HepG2 (cell line): ENCODE data around the gene COPS8. TPM values are rescaled to one million over a fixed set of nuclear protein-coding genes. Genes with fewer than 3 reads are reported as not detected.

Source experiments
- ATAC-seq: fragments of 200-7000 bp; cut with Tn5 transposase; 3 replicates; pipeline ENCODE4 v1.9.1; 2020; ENCODE audit warnings: mild to moderate bottlenecking, moderate library complexity
- BruUV-seq: library from RNA; stranded (reverse); fragments of 400-500 nt; replicated peaks from 2 replicates; lab custom pipeline; 2021; lab: Mats Ljungman, UMichigan
- CTCF ChIA-PET: fragments of 300-600 bp; formaldehyde crosslinking; extraction: SDS; loops from one replicate; lab custom pipeline; 2021; ENCODE audit warnings: low total read pairs, inconsistent platforms, low intra/inter-chr PET ratio; lab: Yijun Ruan, JAX
- POLR2A ChIA-PET: fragments of 350-600 bp; sonication (Branson Sonifier 250); formaldehyde crosslinking; loops from one replicate; lab custom pipeline; 2020; ENCODE audit warnings: antibody characterized with exemption, inconsistent platforms; lab: Yijun Ruan, JAX
- DNase-seq: peaks from one replicate; pipeline ENCODE4 v3.0.0-alpha.2; 2015; ENCODE audit warnings: low spot score
- FAIRE-seq: peaks from 3 replicates; lab custom pipeline; 2011; peaks lifted over from hg19 to GRCh38; lab: Jason Lieb, UNC
- H2AFZ ChIP-seq: one replicate; pipeline ENCODE4 v1.6.1; 2011; ENCODE audit warnings: low read length, inconsistent platforms
- H3K27ac ChIP-seq: fragments of 300-600 bp; 3 replicates; pipeline ENCODE4 v1.8.0; 2011; ENCODE audit warnings: mixed run types, mild to moderate bottlenecking, mixed read lengths, low read length, inconsistent platforms; ENCODE audit not compliant: insufficient read depth; ENCODE audit errors: extremely low read length
- H3K27me3 ChIP-seq, 2 experiments: fragments of 200-600 bp in 1 of 2; 2 replicates in 1 of 2; 3 replicates in 1 of 2; pipeline versions ENCODE4 v1.6.0 to v1.8.0; 2011; ENCODE audit warnings: low read length in 2 of 2, mild to moderate bottlenecking in 2 of 2, moderate library complexity in 2 of 2, inconsistent platforms in 1 of 2; ENCODE audit not compliant: insufficient read depth in 2 of 2, control insufficient read depth in 1 of 2
- H3K36me3 ChIP-seq, 2 experiments: fragments of 200-600 bp in 1 of 2; replicated peaks in 1 of 2; 2 replicates in 1 of 2; 3 replicates in 1 of 2; pipeline versions ENCODE4 v1.5.1 to v1.8.0; 2011; ENCODE audit warnings: low read length in 2 of 2, inconsistent platforms in 1 of 2; ENCODE audit not compliant: insufficient read depth in 2 of 2, control insufficient read depth in 1 of 2
- H3K4me1 ChIP-seq: 2 replicates; pipeline ENCODE4 v1.5.1; 2012; ENCODE audit warnings: low read length, inconsistent platforms; ENCODE audit not compliant: insufficient read depth
- H3K4me2 ChIP-seq: 2 replicates; pipeline ENCODE4 v1.6.0; 2011; ENCODE audit warnings: low read depth, low read length, inconsistent platforms
- H3K4me3 ChIP-seq, 3 experiments: fragments of 200-600 bp in 1 of 3; sonication (generic), shearing (Covaris generic) in 1 of 3; replicated peaks in 1 of 3; 2 replicates each; pipeline ENCODE4 v1.5.1; 2011 to 2016; ENCODE audit warnings: low read length in 3 of 3, inconsistent platforms in 2 of 3, low read depth in 2 of 3, mild to moderate bottlenecking in 2 of 3, control low read depth in 1 of 3, mixed read lengths in 1 of 3; ENCODE audit not compliant: insufficient read depth in 1 of 3
- H3K79me2 ChIP-seq: one replicate; pipeline ENCODE4 v1.6.1; 2011; ENCODE audit warnings: low read length, inconsistent platforms; ENCODE audit not compliant: insufficient read depth
- H3K9ac ChIP-seq: 2 replicates; pipeline ENCODE4 v1.6.0; 2011; ENCODE audit warnings: mild to moderate bottlenecking, low read depth, low read length, inconsistent platforms; ENCODE audit not compliant: insufficient read depth
- H3K9me3 ChIP-seq: 2 replicates; pipeline ENCODE4 v1.5.1; 2012; ENCODE audit warnings: mild to moderate bottlenecking, low read length
- H4K20me1 ChIP-seq: 2 replicates; pipeline ENCODE4 v1.6.0; 2011; ENCODE audit warnings: inconsistent platforms, mild to moderate bottlenecking, low read length, moderate library complexity; ENCODE audit not compliant: insufficient read depth
- MIER2 ChIP-seq: IDR thresholded peaks from 2 replicates; pipeline ENCODE4 v1.6.1; 2016; ENCODE audit warnings: missing biosample characterization, missing genetic modification reagents
- MLLT10 ChIP-seq: sonication (generic); formaldehyde crosslinking; IDR thresholded peaks from 2 replicates; pipeline ENCODE4 v1.4.0; 2020; ENCODE audit warnings: missing genetic modification reagents
- MXI1 ChIP-seq: IDR thresholded peaks from 3 replicates; pipeline ENCODE4 v1.6.1; 2012; ENCODE audit warnings: low read depth, low read length, inconsistent platforms, borderline replicate concordance
- PAF1 ChIP-seq: IDR thresholded peaks from 2 replicates; pipeline ENCODE4 v1.6.1; 2016; ENCODE audit warnings: missing genetic modification reagents, missing compliant biosample characterization
- PCBP2 ChIP-seq: fragments of 200-400 bp; formaldehyde crosslinking; optimal IDR thresholded peaks from 2 replicates; pipeline ENCODE3; 2018; ENCODE audit warnings: low read length, low read depth; ENCODE audit not compliant: poor library complexity, severe bottlenecking
- PHB2 ChIP-seq: fragments of 450-650 bp; IDR thresholded peaks from 2 replicates; pipeline ENCODE4 v1.6.1; 2018; ENCODE audit not compliant: partially characterized antibody
- RBFOX2 ChIP-seq: fragments of 200-400 bp; formaldehyde crosslinking; IDR thresholded peaks from 2 replicates; pipeline ENCODE4 v1.6.1; 2017; ENCODE audit warnings: low read depth, mild to moderate bottlenecking, low read length
- SPEN ChIP-seq: sonication (generic); formaldehyde crosslinking; IDR thresholded peaks from 2 replicates; pipeline ENCODE4 v1.5.1; 2020; ENCODE audit warnings: low read depth, mild to moderate bottlenecking, missing genetic modification reagents
- TEAD2 ChIP-seq: sonication (generic); formaldehyde crosslinking; IDR thresholded peaks from 2 replicates; pipeline ENCODE4 v1.9.0; 2021; ENCODE audit warnings: missing genetic modification reagents
- ZFP36L2 ChIP-seq: sonication (generic); formaldehyde crosslinking; IDR thresholded peaks from 2 replicates; pipeline ENCODE4 v1.4.0; 2020; ENCODE audit warnings: missing genetic modification reagents
- ZNF234 ChIP-seq: sonication (generic); formaldehyde crosslinking; conservative IDR thresholded peaks from 2 replicates; pipeline ENCODE4 v1.5.1; 2020; ENCODE audit warnings: mild to moderate bottlenecking, missing genetic modification reagents
- ZNF768 ChIP-seq: sonication (generic); formaldehyde crosslinking; IDR thresholded peaks from 2 replicates; pipeline ENCODE4 v1.4.0; 2020; ENCODE audit warnings: missing genetic modification reagents
- ZSCAN22 ChIP-seq: sonication (generic); formaldehyde crosslinking; IDR thresholded peaks from 2 replicates; pipeline ENCODE4 v1.4.0; 2020; ENCODE audit warnings: mild to moderate bottlenecking, missing genetic modification reagents
- WGBS: methylation state at CpG from one replicate; pipeline ENCODE4 v1.1.6; 2017; ENCODE audit warnings: low lambda C conversion rate; 5-methylcytosine and 5-hydroxymethylcytosine counted together
- in situ Hi-C: cut with HindIII; loops from 2 replicates; pipeline ENCODE4 v1.10.0; 2017; ENCODE audit warnings: low pct_unique_long_range_greater_than_20kb; ENCODE audit not compliant: extremely low pct_ligation_motif_present
- intact Hi-C: fragments of 100-400 bp; cut with micrococcal nuclease; formaldehyde crosslinking; loops from one replicate; pipeline ENCODE4 v1.10.0; 2022; ENCODE audit not compliant: unreplicated experiment
- polyA plus RNA-seq, 8 experiments: library from polyadenylated mRNA; depleted of rRNA in 3 of 8; stranded (reverse) in 7 of 8; unstranded in 1 of 8; fragments of >200 nt; fragmentation: Illumina TruSeq in 4 of 8; extraction: Trizol in 4 of 8; gene quantifications; 2 replicates each; pipeline versions ENCODE4 v1.2.1 to v1.2.3, GENCODE V29; 2011 to 2016; ENCODE audit warnings: low read depth in 4 of 8, missing spikeins in 1 of 8, mixed read lengths in 1 of 8; ENCODE audit not compliant: insufficient read depth in 1 of 8
- total RNA-seq, 5 experiments: library from RNA; depleted of rRNA; stranded (reverse); fragments of >200 nt; fragmentation: Illumina TruSeq; extraction: Trizol; gene quantifications; 2 replicates each; pipeline ENCODE4 v1.2.3, GENCODE V29; 2016; ENCODE audit warnings: low read depth in 1 of 5
- TF ChIP-seq, protein P1 (sequence below): sonication (generic); formaldehyde crosslinking; IDR thresholded peaks from 2 replicates; pipeline ENCODE4 v1.4.0; 2020; ENCODE audit warnings: missing genetic modification reagents, borderline replicate concordance
- TF ChIP-seq, protein P2 (sequence below): sonication (generic); formaldehyde crosslinking; IDR thresholded peaks from 2 replicates; pipeline ENCODE4 v1.8.0; 2022; ENCODE audit warnings: missing genetic modification reagents, mild to moderate bottlenecking, moderate library complexity, borderline replicate concordance
- TF ChIP-seq, protein P3 (sequence below): sonication (generic); formaldehyde crosslinking; IDR thresholded peaks from 2 replicates; pipeline ENCODE4 v1.4.0; 2020; ENCODE audit warnings: missing genetic modification reagents, borderline replicate concordance

The COPS8 gene
- total and polyA plus RNA-seq, 2 of the 13 experiments (the other 11 are each of a cell fraction or from before 2014, with no cell fraction given) = 86.3 to 96.6 TPM

DNA sequence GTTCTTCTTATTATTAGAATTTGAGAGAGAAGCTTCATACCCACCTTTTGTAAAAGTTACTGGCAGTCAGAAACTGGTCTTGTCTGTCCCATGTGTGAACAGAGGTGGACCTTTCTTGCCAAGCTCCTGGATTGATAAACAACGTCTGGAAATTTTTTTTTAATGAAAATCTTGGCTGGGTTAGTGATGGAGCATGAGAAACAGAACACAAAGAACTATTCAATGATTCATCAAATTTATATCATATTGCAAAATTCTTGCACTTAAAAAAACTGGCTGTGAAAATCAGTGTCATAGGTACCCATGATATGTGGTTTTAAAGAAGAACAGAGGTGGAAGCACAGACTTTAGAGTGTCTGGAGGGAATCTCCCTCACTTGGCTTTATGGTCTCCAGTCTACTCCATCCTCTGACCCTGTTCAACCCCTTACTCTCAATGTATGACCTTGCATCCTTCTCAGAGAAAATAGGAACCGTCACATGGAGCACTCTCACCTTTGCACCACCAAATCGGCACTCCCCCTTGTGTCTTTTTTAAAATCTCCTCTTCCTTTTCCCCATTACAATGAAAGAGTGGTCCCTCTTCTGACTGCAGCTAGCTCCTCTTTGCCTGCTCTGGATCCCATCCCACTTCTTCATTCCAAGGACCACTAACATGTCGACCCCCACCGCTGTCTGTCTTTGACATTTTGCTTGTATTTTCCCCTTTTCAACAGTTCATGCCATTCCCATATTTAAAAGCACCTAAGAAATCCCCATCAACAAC is 58.2 kb downstream of the COPS8 start:
- FAIRE-seq = no peak
- CTCF ChIA-PET = no interaction called here
- intact Hi-C loops = no loop called here
- TF ChIP-seq TEAD2 (CRISPR knock-in tag) (no peak), PAF1 (CRISPR knock-in tag) (no peak), PHB2 (no peak), MLLT10 (no peak), MIER2 (CRISPR knock-in tag) (no peak), PCBP2 (no peak), ZFP36L2 (CRISPR knock-in tag) (no peak), RBFOX2 (no peak), ZSCAN22 (no peak), SPEN (no peak), MXI1 (no peak), ZNF768 (CRISPR knock-in tag) (no peak), ZNF234 (CRISPR knock-in tag) (no peak)
- TF ChIP-seq, protein P1, sequence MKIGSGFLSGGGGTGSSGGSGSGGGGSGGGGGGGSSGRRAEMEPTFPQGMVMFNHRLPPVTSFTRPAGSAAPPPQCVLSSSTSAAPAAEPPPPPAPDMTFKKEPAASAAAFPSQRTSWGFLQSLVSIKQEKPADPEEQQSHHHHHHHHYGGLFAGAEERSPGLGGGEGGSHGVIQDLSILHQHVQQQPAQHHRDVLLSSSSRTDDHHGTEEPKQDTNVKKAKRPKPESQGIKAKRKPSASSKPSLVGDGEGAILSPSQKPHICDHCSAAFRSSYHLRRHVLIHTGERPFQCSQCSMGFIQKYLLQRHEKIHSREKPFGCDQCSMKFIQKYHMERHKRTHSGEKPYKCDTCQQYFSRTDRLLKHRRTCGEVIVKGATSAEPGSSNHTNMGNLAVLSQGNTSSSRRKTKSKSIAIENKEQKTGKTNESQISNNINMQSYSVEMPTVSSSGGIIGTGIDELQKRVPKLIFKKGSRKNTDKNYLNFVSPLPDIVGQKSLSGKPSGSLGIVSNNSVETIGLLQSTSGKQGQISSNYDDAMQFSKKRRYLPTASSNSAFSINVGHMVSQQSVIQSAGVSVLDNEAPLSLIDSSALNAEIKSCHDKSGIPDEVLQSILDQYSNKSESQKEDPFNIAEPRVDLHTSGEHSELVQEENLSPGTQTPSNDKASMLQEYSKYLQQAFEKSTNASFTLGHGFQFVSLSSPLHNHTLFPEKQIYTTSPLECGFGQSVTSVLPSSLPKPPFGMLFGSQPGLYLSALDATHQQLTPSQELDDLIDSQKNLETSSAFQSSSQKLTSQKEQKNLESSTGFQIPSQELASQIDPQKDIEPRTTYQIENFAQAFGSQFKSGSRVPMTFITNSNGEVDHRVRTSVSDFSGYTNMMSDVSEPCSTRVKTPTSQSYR (CRISPR knock-in tag) = no peak
- TF ChIP-seq, protein P2, sequence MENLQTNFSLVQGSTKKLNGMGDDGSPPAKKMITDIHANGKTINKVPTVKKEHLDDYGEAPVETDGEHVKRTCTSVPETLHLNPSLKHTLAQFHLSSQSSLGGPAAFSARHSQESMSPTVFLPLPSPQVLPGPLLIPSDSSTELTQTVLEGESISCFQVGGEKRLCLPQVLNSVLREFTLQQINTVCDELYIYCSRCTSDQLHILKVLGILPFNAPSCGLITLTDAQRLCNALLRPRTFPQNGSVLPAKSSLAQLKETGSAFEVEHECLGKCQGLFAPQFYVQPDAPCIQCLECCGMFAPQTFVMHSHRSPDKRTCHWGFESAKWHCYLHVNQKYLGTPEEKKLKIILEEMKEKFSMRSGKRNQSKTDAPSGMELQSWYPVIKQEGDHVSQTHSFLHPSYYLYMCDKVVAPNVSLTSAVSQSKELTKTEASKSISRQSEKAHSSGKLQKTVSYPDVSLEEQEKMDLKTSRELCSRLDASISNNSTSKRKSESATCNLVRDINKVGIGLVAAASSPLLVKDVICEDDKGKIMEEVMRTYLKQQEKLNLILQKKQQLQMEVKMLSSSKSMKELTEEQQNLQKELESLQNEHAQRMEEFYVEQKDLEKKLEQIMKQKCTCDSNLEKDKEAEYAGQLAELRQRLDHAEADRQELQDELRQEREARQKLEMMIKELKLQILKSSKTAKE = no peak
- TF ChIP-seq, protein P3, sequence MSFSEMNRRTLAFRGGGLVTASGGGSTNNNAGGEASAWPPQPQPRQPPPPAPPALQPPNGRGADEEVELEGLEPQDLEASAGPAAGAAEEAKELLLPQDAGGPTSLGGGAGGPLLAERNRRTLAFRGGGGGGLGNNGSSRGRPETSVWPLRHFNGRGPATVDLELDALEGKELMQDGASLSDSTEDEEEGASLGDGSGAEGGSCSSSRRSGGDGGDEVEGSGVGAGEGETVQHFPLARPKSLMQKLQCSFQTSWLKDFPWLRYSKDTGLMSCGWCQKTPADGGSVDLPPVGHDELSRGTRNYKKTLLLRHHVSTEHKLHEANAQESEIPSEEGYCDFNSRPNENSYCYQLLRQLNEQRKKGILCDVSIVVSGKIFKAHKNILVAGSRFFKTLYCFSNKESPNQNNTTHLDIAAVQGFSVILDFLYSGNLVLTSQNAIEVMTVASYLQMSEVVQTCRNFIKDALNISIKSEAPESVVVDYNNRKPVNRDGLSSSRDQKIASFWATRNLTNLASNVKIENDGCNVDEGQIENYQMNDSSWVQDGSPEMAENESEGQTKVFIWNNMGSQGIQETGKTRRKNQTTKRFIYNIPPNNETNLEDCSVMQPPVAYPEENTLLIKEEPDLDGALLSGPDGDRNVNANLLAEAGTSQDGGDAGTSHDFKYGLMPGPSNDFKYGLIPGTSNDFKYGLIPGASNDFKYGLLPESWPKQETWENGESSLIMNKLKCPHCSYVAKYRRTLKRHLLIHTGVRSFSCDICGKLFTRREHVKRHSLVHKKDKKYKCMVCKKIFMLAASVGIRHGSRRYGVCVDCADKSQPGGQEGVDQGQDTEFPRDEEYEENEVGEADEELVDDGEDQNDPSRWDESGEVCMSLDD (CRISPR knock-in tag) = no peak

More for the DNA sequence above, 58.2 kb downstream of the COPS8 start:
- in situ Hi-C loops = no loop called here
- no peak overlapping the region for H3K9ac ChIP-seq
- H3K4me2 ChIP-seq = no peak overlapping the region
- 12% methylated on average over 5 of the region's 5 CpGs for WGBS
- ATAC-seq (no peak), DNase-seq (no peak)
- H3K4me1 ChIP-seq = no peaks in the 10 kb centered on the region
- BruUV-seq = no TSS peak
- no peak overlapping the region for H3K27ac ChIP-seq
- no peak overlapping the region for H3K4me3 ChIP-seq
- H3K9me3 ChIP-seq = peaks cover 26% of the 10 kb centered on the region
- no peaks in the 10 kb centered on the region for H3K79me2 ChIP-seq
- no peak overlapping the region for H2AFZ ChIP-seq
- H4K20me1 ChIP-seq = no peaks in the 10 kb centered on the region
- no peaks in the 10 kb centered on the region for H3K36me3 ChIP-seq
- no peaks in the 10 kb centered on the region for H3K27me3 ChIP-seq
- POLR2A ChIA-PET = no interaction called here
